Pancreas (tissue), 10 donors: Measurements from ENCODE around the gene ARHGDIG. TPM values are rescaled to one million over a fixed set of nuclear protein-coding genes. Genes with fewer than 3 reads are reported as not detected.

Experiments
- ATAC-seq, 4 donors: fragments of 200-7000 bp; cut with Tn5 transposase; one replicate each; pipeline versions ENCODE4 v1.8.0 to v1.9.1; 2020; ENCODE audit warnings: mild to moderate bottlenecking in 4 of 4, moderate library complexity in 4 of 4
- DNase-seq, 6 donors: peaks; one replicate each; pipeline ENCODE4 v3.0.0-alpha.2; 2020
- FAIRE-seq: peaks from 2 replicates; lab custom pipeline; 2012; peaks lifted over from hg19 to GRCh38; lab: Jason Lieb, UNC
- H3K27ac ChIP-seq, 4 donors: fragments of 200-600 bp; sonication (generic); 1 replicate in 3 of 4; 2 replicates in 1 of 4; pipeline versions ENCODE4 v1.5.0 to v1.8.0; 2020
- H3K27me3 ChIP-seq, 4 donors: fragments of 200-600 bp; one replicate each; pipeline ENCODE4 v1.8.0; 2021
- H3K36me3 ChIP-seq, 3 donors: fragments of 200-600 bp; sonication (generic) in 1 of 3; one replicate each; pipeline versions ENCODE4 v1.5.0 to v1.8.0; 2020 to 2021
- H3K4me1 ChIP-seq, 3 donors: fragments of 200-600 bp; one replicate each; pipeline ENCODE4 v1.8.0; 2021
- H3K4me3 ChIP-seq, 4 donors: fragments of 200-600 bp; sonication (generic) in 2 of 4; one replicate each; pipeline versions ENCODE4 v1.5.0 to v1.8.0; 2020 to 2021
- H3K9me3 ChIP-seq, 4 donors: fragments of 200-600 bp; one replicate each; pipeline ENCODE4 v1.8.0; 2021
- CTCF ChIP-seq, 4 donors: fragments of 200-600 bp; sonication (generic) in 3 of 4; IDR thresholded peaks; one replicate each; pipeline versions ENCODE4 v1.5.0 to v1.8.0; 2021; ENCODE audit warnings: antibody characterized with exemption in 4 of 4
- WGBS, 2 donors: extraction: QIAGEN DNeasy Blood & Tissue Kit; methylation state at CpG; one replicate each; pipeline ENCODE4 v1.1.7; 2013; 5-methylcytosine and 5-hydroxymethylcytosine counted together
- intact Hi-C, 3 donors: fragments of 100-400 bp; cut with DNase I; formaldehyde crosslinking; loops; one replicate each; pipeline versions ENCODE4 v1.11.1 to v1.14.2; 2022
- polyA plus RNA-seq, 2 donors: library from polyadenylated mRNA; stranded (reverse); fragments of 200-250 nt; gene quantifications; one replicate each; pipeline ENCODE4 v1.2.3, GENCODE V29; 2013
- total RNA-seq, 6 donors: library from RNA; stranded (reverse); fragmentation: NEBNext Ultra II Directional in 4 of 6; extraction: Animal tissue kit (Norgen Biotek cat#: 25700) in 4 of 6; gene quantifications; one replicate each; pipeline versions ENCODE4 v1.2.1 to v1.2.4, GENCODE V29; 2021 to 2023
- donor health status: healthy with polysubstance abuse.
- donor health status: DM: no; HTN: no; CAD: no; lungs with moderate emphysema.
- donor health status: DM: no; HTN: no; CAD: no.
- donor health status: control.
- donor health status: control.
- donor health status: Bipolar disorder and iron deficiency.
- donor health status: DM: yes; HTN: yes; CAD: no.
- donor health status: DM: no; HTN: no; CAD: no.
- donor health status: DM: no; HTN: no; CAD: no.
- donor health status: DM: yes; HTN: yes; CAD: no.

ARHGDIG gene
- total and polyA plus RNA-seq, 8 donors: 5.6 to 165 (median 50.7) TPM

DNA sequence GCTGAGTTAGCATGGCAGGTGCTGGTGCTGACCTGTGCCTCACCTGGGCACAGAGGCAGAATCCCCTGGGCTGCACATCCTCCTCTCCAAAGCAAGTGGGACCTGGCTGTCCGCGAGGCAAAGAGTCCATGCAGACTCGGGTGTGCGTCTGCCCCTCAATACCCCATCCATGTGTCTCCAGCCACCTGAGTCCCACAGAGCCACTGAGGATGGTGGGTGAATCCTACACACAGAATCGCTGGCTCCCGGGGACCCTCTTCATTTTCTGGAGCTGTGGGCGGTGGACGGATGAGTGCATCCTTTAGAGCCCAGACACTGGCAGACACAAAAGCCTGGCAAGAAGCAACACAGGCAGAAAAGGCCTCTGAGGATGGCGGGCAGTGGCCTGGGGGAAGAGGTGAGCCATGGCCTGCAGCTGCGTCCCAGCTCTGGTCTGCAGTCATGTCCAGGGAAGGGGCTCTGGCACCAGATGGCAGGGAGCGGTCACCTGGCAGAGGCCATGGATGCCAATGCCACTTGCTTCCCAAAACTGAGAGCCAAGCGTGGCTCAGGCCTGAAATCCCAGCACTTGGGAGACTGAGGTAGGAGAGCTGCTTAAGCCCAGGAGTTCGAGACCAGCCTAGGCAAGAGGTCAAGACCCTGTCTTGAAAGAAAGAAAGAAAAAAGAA lies 42.2 kb downstream of the ARHGDIG start:
- Histone ChIP-seq H3K4me3 (no peak overlapping the region), H3K27me3 (no peaks in the 10 kb centered on the region), H3K27ac (no peak overlapping the region), H3K9me3 (no peaks in the 10 kb centered on the region), H3K36me3 (peaks cover 0 to 5% (median 0%) of the 10 kb centered on the region in 3 donors), H3K4me1 (peaks cover 0 to 3% (median 0%) of the 10 kb centered on the region in 3 donors)
- intact Hi-C loops: no loop called here
- DNase-seq: no peak
- no peak for FAIRE-seq
- no peak for ATAC-seq
- WGBS, 2 donors: 91 to 94% methylated on average over 13 of the region's 13 CpGs
- TF ChIP-seq CTCF (IDR thresholded peaks at IDR 0.05): no peak

DNA sequence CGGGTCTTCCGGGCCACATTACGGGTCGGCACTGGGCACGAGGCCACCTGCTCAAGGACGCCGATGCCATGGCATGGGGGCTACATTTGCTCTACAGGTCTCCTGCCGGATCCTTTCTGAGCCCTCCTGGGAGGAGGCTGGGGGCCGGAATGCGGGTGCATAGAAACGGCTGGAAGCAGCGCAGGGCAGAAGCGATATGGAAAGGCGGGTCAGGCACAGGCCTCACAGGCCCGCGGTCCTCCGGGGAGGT lies 43.7 kb downstream of the ARHGDIG start:
- 88 to 90% methylated on average over 17 of the region's 17 CpGs for WGBS, 2 donors
- H3K27me3 ChIP-seq: no peaks in the 10 kb centered on the region
- FAIRE-seq (no peak), ATAC-seq (no peak), DNase-seq (no peak)
- intact Hi-C loops: no loop called here
- no peak overlapping the region for H3K27ac ChIP-seq
- peaks cover 0 to 8% (median 0%) of the 10 kb centered on the region in 3 donors for H3K4me1 ChIP-seq
- no peaks in the 10 kb centered on the region for H3K36me3 ChIP-seq
- no peak for TF ChIP-seq CTCF (IDR thresholded peaks at IDR 0.05)
- no peak overlapping the region for H3K4me3 ChIP-seq
- H3K9me3 ChIP-seq: no peaks in the 10 kb centered on the region

- no peak for FAIRE-seq
These were observed 44.3 kb downstream of the ARHGDIG start for GRCh38 chr16:324451-325334.

GRCh38 chr16:325375-326145 lies 45.2 kb downstream of the ARHGDIG start:
- H3K36me3 ChIP-seq: no peaks in the 10 kb centered on the region
- no peaks in the 10 kb centered on the region for H3K27me3 ChIP-seq
- H3K4me1 ChIP-seq: peaks cover 0 to 8% (median 0%) of the 10 kb centered on the region in 3 donors
- ATAC-seq: no peak
- no peak overlapping the region for H3K4me3 ChIP-seq
- no peak for TF ChIP-seq CTCF (IDR thresholded peaks at IDR 0.05)
- intact Hi-C loops: no loop called here
- DNase-seq: no peak
- H3K9me3 ChIP-seq: no peaks in the 10 kb centered on the region
- H3K27ac ChIP-seq: no peak overlapping the region
- WGBS, 2 donors: 92 to 95% methylated on average over 28 of the region's 28 CpGs
- FAIRE-seq: no peak

More at GRCh38 chr16:324451-325334, 44.3 kb downstream of the ARHGDIG start:
- no peaks in the 10 kb centered on the region for H3K27me3 ChIP-seq
- DNase-seq (no peak), ATAC-seq (no peak)
- intact Hi-C loops: no loop called here
- no peaks in the 10 kb centered on the region for H3K36me3 ChIP-seq
- no peak overlapping the region for H3K4me3 ChIP-seq
- H3K27ac ChIP-seq: no peak overlapping the region
- WGBS, 2 donors: 82 to 84% methylated on average over 54 to 55 of the region's 55 CpGs
- H3K4me1 ChIP-seq: peaks cover 0 to 8% (median 0%) of the 10 kb centered on the region in 3 donors
- TF ChIP-seq CTCF (IDR thresholded peaks at IDR 0.05): no peak
- H3K9me3 ChIP-seq: no peaks in the 10 kb centered on the region
